GM19467 (cell line): ENCODE measurements around the gene VARS2.

Experiments
- ATAC-seq: cut with Tn5 transposase; IDR thresholded peaks from one replicate; pipeline ENCODE4 v1.9.1; 2021; ENCODE audit warnings: mild to moderate bottlenecking, moderate library complexity; ENCODE audit not compliant: unreplicated experiment

Gene VARS2

GRCh38 chr6:30884521-30885480 is 29.2 kb upstream of the VARS2 start:
- ATAC-seq: no peak

- ATAC-seq: no peak
Measured at GRCh38 chr6:30885481-30885998, 28.5 kb upstream of the VARS2 start.

GRCh38 chr6:30885999-30886896 is 27.8 kb upstream of the VARS2 start:
- no peak for ATAC-seq

- ATAC-seq: no peak
Measured at GRCh38 chr6:30886897-30887255, 27.2 kb upstream of the VARS2 start.

- ATAC-seq: no peak
Measured at GRCh38 chr6:30887901-30888815, 25.9 kb upstream of the VARS2 start.

GRCh38 chr6:30888816-30889495 is 25.1 kb upstream of the VARS2 start:
- no peak for ATAC-seq

- ATAC-seq: no peak
Measured at GRCh38 chr6:30889496-30889885, 24.5 kb upstream of the VARS2 start.

- ATAC-seq: no peak
Measured at GRCh38 chr6:30889921-30890645, 24.0 kb upstream of the VARS2 start.

- no peak for ATAC-seq
Measured at GRCh38 chr6:30890646-30891449, 23.2 kb upstream of the VARS2 start.

- ATAC-seq: no peak
Measured at GRCh38 chr6:30891450-30891723, 22.7 kb upstream of the VARS2 start.

GRCh38 chr6:30891816-30892538 is 22.1 kb upstream of the VARS2 start:
- ATAC-seq: no peak

- ATAC-seq: no peak
Measured at GRCh38 chr6:30893001-30893591, 20.9 kb upstream of the VARS2 start.

- ATAC-seq: no peak
Measured at GRCh38 chr6:30893666-30894065, 20.4 kb upstream of the VARS2 start.

- no peak for ATAC-seq
Measured at GRCh38 chr6:30894381-30894780, 19.7 kb upstream of the VARS2 start.

- no peak for ATAC-seq
Measured at GRCh38 chr6:30894935-30895334, 19.1 kb upstream of the VARS2 start.

GRCh38 chr6:30895343-30895742 is 18.7 kb upstream of the VARS2 start:
- no peak for ATAC-seq

- ATAC-seq: no peak
Measured at GRCh38 chr6:30896541-30896940, 17.5 kb upstream of the VARS2 start.

GRCh38 chr6:30897882-30898281 is 16.2 kb upstream of the VARS2 start:
- ATAC-seq: no peak
